HepG2 (cell line): ENCODE data around the gene SSC4D. TPM values are rescaled to one million over a fixed set of nuclear protein-coding genes. Genes with fewer than 3 reads are reported as not detected.

ENCODE experiments used
- ATAC-seq: fragments of 200-7000 bp; cut with Tn5 transposase; 3 replicates; pipeline ENCODE4 v1.9.1; 2020; ENCODE audit warnings: mild to moderate bottlenecking, moderate library complexity
- BruUV-seq: library from RNA; stranded (reverse); fragments of 400-500 nt; replicated peaks from 2 replicates; lab custom pipeline; 2021; lab: Mats Ljungman, UMichigan
- CTCF ChIA-PET: fragments of 300-600 bp; formaldehyde crosslinking; extraction: SDS; loops from one replicate; lab custom pipeline; 2021; ENCODE audit warnings: low total read pairs, inconsistent platforms, low intra/inter-chr PET ratio; lab: Yijun Ruan, JAX
- POLR2A ChIA-PET: fragments of 350-600 bp; sonication (Branson Sonifier 250); formaldehyde crosslinking; loops from one replicate; lab custom pipeline; 2020; ENCODE audit warnings: antibody characterized with exemption, inconsistent platforms; lab: Yijun Ruan, JAX
- DNase-seq: peaks from one replicate; pipeline ENCODE4 v3.0.0-alpha.2; 2015; ENCODE audit warnings: low spot score
- FAIRE-seq: peaks from 3 replicates; lab custom pipeline; 2011; peaks lifted over from hg19 to GRCh38; lab: Jason Lieb, UNC
- H2AFZ ChIP-seq: one replicate; pipeline ENCODE4 v1.6.1; 2011; ENCODE audit warnings: low read length, inconsistent platforms
- H3K27ac ChIP-seq: fragments of 300-600 bp; 3 replicates; pipeline ENCODE4 v1.8.0; 2011; ENCODE audit warnings: mixed run types, mild to moderate bottlenecking, mixed read lengths, low read length, inconsistent platforms; ENCODE audit not compliant: insufficient read depth; ENCODE audit errors: extremely low read length
- H3K27me3 ChIP-seq, 2 experiments: fragments of 200-600 bp in 1 of 2; 2 replicates in 1 of 2; 3 replicates in 1 of 2; pipeline versions ENCODE4 v1.6.0 to v1.8.0; 2011; ENCODE audit warnings: low read length in 2 of 2, mild to moderate bottlenecking in 2 of 2, moderate library complexity in 2 of 2, inconsistent platforms in 1 of 2; ENCODE audit not compliant: insufficient read depth in 2 of 2, control insufficient read depth in 1 of 2
- H3K36me3 ChIP-seq, 2 experiments: fragments of 200-600 bp in 1 of 2; replicated peaks in 1 of 2; 2 replicates in 1 of 2; 3 replicates in 1 of 2; pipeline versions ENCODE4 v1.5.1 to v1.8.0; 2011; ENCODE audit warnings: low read length in 2 of 2, inconsistent platforms in 1 of 2; ENCODE audit not compliant: insufficient read depth in 2 of 2, control insufficient read depth in 1 of 2
- H3K4me1 ChIP-seq: 2 replicates; pipeline ENCODE4 v1.5.1; 2012; ENCODE audit warnings: low read length, inconsistent platforms; ENCODE audit not compliant: insufficient read depth
- H3K4me2 ChIP-seq: 2 replicates; pipeline ENCODE4 v1.6.0; 2011; ENCODE audit warnings: low read depth, low read length, inconsistent platforms
- H3K4me3 ChIP-seq, 3 experiments: fragments of 200-600 bp in 1 of 3; sonication (generic), shearing (Covaris generic) in 1 of 3; replicated peaks in 1 of 3; 2 replicates each; pipeline ENCODE4 v1.5.1; 2011 to 2016; ENCODE audit warnings: low read length in 3 of 3, inconsistent platforms in 2 of 3, low read depth in 2 of 3, mild to moderate bottlenecking in 2 of 3, control low read depth in 1 of 3, mixed read lengths in 1 of 3; ENCODE audit not compliant: insufficient read depth in 1 of 3
- H3K79me2 ChIP-seq: one replicate; pipeline ENCODE4 v1.6.1; 2011; ENCODE audit warnings: low read length, inconsistent platforms; ENCODE audit not compliant: insufficient read depth
- H3K9ac ChIP-seq: 2 replicates; pipeline ENCODE4 v1.6.0; 2011; ENCODE audit warnings: mild to moderate bottlenecking, low read depth, low read length, inconsistent platforms; ENCODE audit not compliant: insufficient read depth
- H3K9me3 ChIP-seq: 2 replicates; pipeline ENCODE4 v1.5.1; 2012; ENCODE audit warnings: mild to moderate bottlenecking, low read length
- H4K20me1 ChIP-seq: 2 replicates; pipeline ENCODE4 v1.6.0; 2011; ENCODE audit warnings: inconsistent platforms, mild to moderate bottlenecking, low read length, moderate library complexity; ENCODE audit not compliant: insufficient read depth
- AFF4 ChIP-seq: sonication (generic); formaldehyde crosslinking; IDR thresholded peaks from 2 replicates; pipeline ENCODE4 v1.4.0; 2020; ENCODE audit warnings: missing genetic modification reagents
- ARID3A ChIP-seq: IDR thresholded peaks from 2 replicates; pipeline ENCODE4 v1.6.1; 2012; ENCODE audit warnings: low read depth, low read length, improper control_type of control experiment
- ATF3 ChIP-seq: sonication (generic); formaldehyde crosslinking; IDR thresholded peaks from 2 replicates; pipeline ENCODE4 v1.4.0; 2020; ENCODE audit warnings: missing genetic modification reagents
- CREB3 ChIP-seq: sonication (generic); formaldehyde crosslinking; IDR thresholded peaks from 2 replicates; pipeline ENCODE4 v1.5.0; 2020; ENCODE audit warnings: missing genetic modification reagents
- DDIT3 ChIP-seq: sonication (generic); formaldehyde crosslinking; IDR thresholded peaks from 2 replicates; pipeline ENCODE4 v1.4.0; 2020; ENCODE audit warnings: mild to moderate bottlenecking, missing genetic modification reagents
- HBP1 ChIP-seq: IDR thresholded peaks from 2 replicates; pipeline ENCODE4 v1.6.1; 2016; ENCODE audit warnings: low read depth, control low read depth
- HNF4G ChIP-seq, 2 experiments: sonication (generic) in 1 of 2; formaldehyde crosslinking in 1 of 2; IDR thresholded peaks; 2 replicates each; pipeline versions ENCODE4 v1.4.0 to v1.6.1; 2011 to 2020; ENCODE audit warnings: borderline replicate concordance in 2 of 2, low read depth in 2 of 2, mild to moderate bottlenecking in 2 of 2, low read length in 1 of 2, missing genetic modification reagents in 1 of 2, moderate library complexity in 1 of 2
- NCOA2 ChIP-seq: sonication (generic); formaldehyde crosslinking; IDR thresholded peaks from 2 replicates; pipeline ENCODE4 v1.8.0; 2022; ENCODE audit warnings: inconsistent platforms
- NR2C2 ChIP-seq: sonication (generic); formaldehyde crosslinking; IDR thresholded peaks from 2 replicates; pipeline ENCODE4 v1.4.0; 2020; ENCODE audit warnings: missing genetic modification reagents, mild to moderate bottlenecking, moderate library complexity, borderline replicate concordance
- SALL1 ChIP-seq: sonication (generic); formaldehyde crosslinking; IDR thresholded peaks from 2 replicates; pipeline ENCODE4 v1.8.0; 2022; ENCODE audit warnings: mild to moderate bottlenecking, missing genetic modification reagents
- ZNF784 ChIP-seq: sonication (generic); formaldehyde crosslinking; IDR thresholded peaks from 2 replicates; pipeline ENCODE4 v1.5.1; 2020; ENCODE audit warnings: missing genetic modification reagents, mild to moderate bottlenecking, borderline replicate concordance
- ZZZ3 ChIP-seq: sonication (generic); formaldehyde crosslinking; IDR thresholded peaks from 2 replicates; pipeline ENCODE4 v1.4.0; 2020; ENCODE audit warnings: missing genetic modification reagents, mild to moderate bottlenecking, borderline replicate concordance
- WGBS: methylation state at CpG from one replicate; pipeline ENCODE4 v1.1.6; 2017; ENCODE audit warnings: low lambda C conversion rate; 5-methylcytosine and 5-hydroxymethylcytosine counted together
- in situ Hi-C: cut with HindIII; loops from 2 replicates; pipeline ENCODE4 v1.10.0; 2017; ENCODE audit warnings: low pct_unique_long_range_greater_than_20kb; ENCODE audit not compliant: extremely low pct_ligation_motif_present
- intact Hi-C: fragments of 100-400 bp; cut with micrococcal nuclease; formaldehyde crosslinking; loops from one replicate; pipeline ENCODE4 v1.10.0; 2022; ENCODE audit not compliant: unreplicated experiment
- polyA plus RNA-seq, 8 experiments: library from polyadenylated mRNA; depleted of rRNA in 3 of 8; stranded (reverse) in 7 of 8; unstranded in 1 of 8; fragments of >200 nt; fragmentation: Illumina TruSeq in 4 of 8; extraction: Trizol in 4 of 8; gene quantifications; 2 replicates each; pipeline versions ENCODE4 v1.2.1 to v1.2.3, GENCODE V29; 2011 to 2016; ENCODE audit warnings: low read depth in 4 of 8, missing spikeins in 1 of 8, mixed read lengths in 1 of 8; ENCODE audit not compliant: insufficient read depth in 1 of 8
- total RNA-seq, 5 experiments: library from RNA; depleted of rRNA; stranded (reverse); fragments of >200 nt; fragmentation: Illumina TruSeq; extraction: Trizol; gene quantifications; 2 replicates each; pipeline ENCODE4 v1.2.3, GENCODE V29; 2016; ENCODE audit warnings: low read depth in 1 of 5

The SSC4D gene
- total and polyA plus RNA-seq, 2 of the 13 experiments (the other 11 are each of a cell fraction or from before 2014, with no cell fraction given): 33.3 to 63.8 TPM

- Histone ChIP-seq H3K9ac (peak overlapping the region; percentile 75), H3K36me3 (no peaks in the 10 kb centered on the region), H4K20me1 (no peaks in the 10 kb centered on the region), H3K4me3 (peak overlapping the region; percentile 43 to 79 (median 54); a peak in 5 of 6 replicates), H3K27me3 (no peaks in the 10 kb centered on the region), H3K79me2 (no peaks in the 10 kb centered on the region), H3K4me1 (peaks cover 55% of the 10 kb centered on the region), H3K27ac (peak overlapping the region; percentile 84), H3K9me3 (no peaks in the 10 kb centered on the region), H2AFZ (peak overlapping the region; percentile 59), H3K4me2 (peak overlapping the region; percentile 97)
- intact Hi-C loops (no loop called here), in situ Hi-C loops (no loop called here)
- POLR2A ChIA-PET: interaction anchor here (1.1 to 2.8 kb wide), 5 partner anchors 9 to 34 kb away, joined by 3 to 25 read pairs (median 4); partner anchors contain the start of genes SSC4D and YWHAG
- ATAC-seq: peak; percentile 13
- no peak for FAIRE-seq
- no TSS peak for BruUV-seq
- DNase-seq: no peak
- 69% methylated on average over 5 of the region's 12 CpGs for WGBS
- CTCF ChIA-PET: no interaction called here
- TF ChIP-seq SALL1 (CRISPR knock-in tag) (no peak), DDIT3 (CRISPR knock-in tag) (no peak), ZZZ3 (CRISPR knock-in tag) (no peak), CREB3 (no peak), AFF4 (CRISPR knock-in tag) (no peak), NR2C2 (CRISPR knock-in tag) (no peak), ARID3A (no peak), HBP1 (CRISPR knock-in tag) (no peak), NCOA2 (CRISPR knock-in tag) (peak; percentile 27; the same call in 1 of the 2 replicates), ATF3 (no peak), ZNF784 (CRISPR knock-in tag) (no peak), HNF4G (IDR thresholded peaks at IDR 0.05; ENCODE audit: borderline replicate concordance, low read depth, low read length) (peak; percentile 76; the same call in 1 of the 2 replicates), HNF4G (CRISPR knock-in tag; IDR thresholded peaks at IDR 0.05; ENCODE audit: borderline replicate concordance, low read depth) (no peak)
Observed at GRCh38 chr7:76392531-76393115, 16.9 kb downstream of the SSC4D start.
